Stomach (tissue), 9 donors: Measurements from ENCODE around the gene UBA7. TPM values are rescaled to one million over a fixed set of nuclear protein-coding genes. Genes with fewer than 3 reads are reported as not detected.

Experiments used
- DNase-seq, 2 donors: peaks; one replicate each; pipeline versions ENCODE4 v3.0.0 to v3.0.0-alpha.2; 2013 to 2019
- H3K27ac ChIP-seq, 5 donors: fragments of 200-600 bp in 4 of 5; sonication (generic) in 4 of 5; one replicate each; pipeline ENCODE4 v1.5.1; 2013 to 2019; ENCODE audit warnings: mild to moderate bottlenecking in 1 of 5, moderate library complexity in 1 of 5
- H3K27me3 ChIP-seq, 3 donors: fragments of 200-600 bp; sonication (generic); one replicate each; pipeline ENCODE4 v1.5.1; 2017 to 2019; ENCODE audit warnings: mixed run types in 1 of 3
- H3K36me3 ChIP-seq, 4 donors: fragments of 200-600 bp; sonication (generic); 1 replicate in 3 of 4; 2 replicates in 1 of 4; pipeline ENCODE4 v1.5.1; 2016 to 2019
- H3K4me1 ChIP-seq, 4 donors: fragments of 200-600 bp; sonication (generic); one replicate each; pipeline ENCODE4 v1.5.1; 2016 to 2019
- H3K4me3 ChIP-seq, 4 donors: fragments of 200-600 bp; sonication (generic) in 3 of 4; one replicate each; pipeline ENCODE4 v1.5.1; 2016 to 2019; ENCODE audit warnings: mild to moderate bottlenecking in 1 of 4
- H3K9me3 ChIP-seq, 4 donors: fragments of 200-600 bp; sonication (generic); one replicate each; pipeline ENCODE4 v1.5.1; 2016 to 2019
- CTCF ChIP-seq, 7 experiments: fragments of 450-650 bp in 4 of 7; fragments of 200-600 bp in 3 of 7; sonication (generic) in 3 of 7; IDR thresholded peaks; one replicate each; pipeline ENCODE4 v1.5.1; 2016 to 2019; ENCODE audit warnings: antibody characterized with exemption in 7 of 7, control low read depth in 2 of 7, mild to moderate bottlenecking in 1 of 7
- EP300 ChIP-seq: sonication (generic); formaldehyde crosslinking; IDR thresholded peaks from one replicate; pipeline ENCODE4 v1.6.1; 2017; ENCODE audit warnings: antibody characterized with exemption
- POLR2A ChIP-seq, 4 donors: fragments of 450-650 bp; IDR thresholded peaks; one replicate each; pipeline ENCODE4 v1.6.1; 2016; ENCODE audit warnings: antibody characterized with exemption in 4 of 4, control low read depth in 2 of 4, mild to moderate bottlenecking in 1 of 4, moderate library complexity in 1 of 4
- POLR2AphosphoS5 ChIP-seq, 3 donors: sonication (generic); formaldehyde crosslinking; IDR thresholded peaks; one replicate each; pipeline ENCODE4 v1.6.1; 2016; ENCODE audit warnings: antibody characterized with exemption in 3 of 3
- WGBS, 5 donors: extraction: QIAGEN DNeasy Blood & Tissue Kit in 3 of 5; methylation state at CpG; one replicate each; pipeline versions ENCODE4 v1.1.5 to v1.1.7; 2013 to 2018; 5-methylcytosine and 5-hydroxymethylcytosine counted together
- intact Hi-C: fragments of 100-400 bp; cut with DNase I; formaldehyde crosslinking; loops from one replicate; pipeline ENCODE4 v1.15.1; 2023; ENCODE audit warnings: low total_unique reads
- polyA plus RNA-seq, 3 donors: library from polyadenylated mRNA; stranded (reverse); fragments of 200-250 nt; gene quantifications; one replicate each; pipeline ENCODE4 v1.2.3, GENCODE V29; 2013
- total RNA-seq, 5 donors: library from RNA; depleted of rRNA; stranded (reverse); fragments of >200 nt; gene quantifications; one replicate each; pipeline versions ENCODE4 v1.1.0 to v1.2.3, GENCODE V29; 2014 to 2016
- donor health status: healthy with polysubstance abuse.
- donor health status: Bipolar disorder and iron deficiency.
- donor health status: healthy.

Gene UBA7
- total and polyA plus RNA-seq, 8 donors: 27.2 to 250 (median 59.9) TPM

DNA sequence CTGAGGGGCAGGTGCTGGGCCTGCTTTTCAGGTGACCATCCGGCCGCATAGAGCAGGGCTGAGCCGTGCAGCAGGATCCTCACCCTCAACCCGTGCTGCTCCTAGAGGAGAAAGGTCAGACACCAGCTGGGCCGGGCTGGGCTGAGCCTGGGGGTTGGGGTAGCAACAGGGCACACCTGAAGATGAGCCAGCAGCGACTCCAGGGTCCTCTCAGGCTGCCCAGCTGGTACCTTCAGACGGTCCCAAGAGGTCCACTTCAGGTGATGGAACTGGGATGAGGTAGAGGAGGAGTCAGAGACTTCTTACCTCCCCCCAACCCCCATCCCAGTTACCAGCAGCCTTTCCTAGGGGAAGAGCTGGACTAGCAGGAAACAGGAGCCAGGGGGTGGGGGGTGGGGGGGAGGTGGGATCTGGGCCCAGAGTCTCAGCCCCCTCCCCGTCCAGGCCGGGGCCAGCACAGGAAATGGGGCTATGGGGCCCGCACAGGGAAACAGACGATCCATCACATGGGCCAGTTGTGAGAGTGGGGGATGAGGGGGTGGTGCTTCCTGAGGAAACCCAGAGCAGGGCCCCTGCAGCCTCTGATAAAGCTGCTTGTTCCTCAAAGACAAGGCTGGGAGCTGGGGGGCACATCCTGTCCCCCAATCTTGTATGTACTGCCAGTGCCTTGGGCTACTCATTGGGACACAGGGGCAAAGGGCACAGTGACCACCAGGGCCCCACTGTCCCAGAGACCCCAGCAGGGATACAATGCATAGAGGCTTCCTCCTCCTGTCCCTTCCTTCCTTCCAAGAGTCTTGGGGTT is 7.7 kb downstream of the UBA7 start:
- no peak for TF ChIP-seq POLR2A (IDR thresholded peaks at IDR 0.05)
- intact Hi-C loops: no loop called here
- Histone ChIP-seq H3K27me3 (no peaks in the 10 kb centered on the region), H3K36me3 (peaks cover 7 to 38% (median 28%) of the 10 kb centered on the region in 4 donors), H3K4me1 (peaks cover 40 to 67% (median 59%) of the 10 kb centered on the region in 4 donors), H3K27ac (peak overlapping the region; percentile 69 to 94 (median 88)), H3K4me3 (peak overlapping the region in 2 of 4 donors; percentile 0 to 83), H3K9me3 (no peaks in the 10 kb centered on the region)
- 42 to 60% (median 53%) methylated on average over 9 to 11 of the region's 11 CpGs for WGBS, 5 donors
- DNase-seq: peak in 1 of 2 donors; percentile 93

GRCh38 chr3:49805367-49805782 is 8.4 kb downstream of the UBA7 start:
- 28 to 55% (median 33%) methylated on average over 2 to 3 of the region's 3 CpGs for WGBS, 5 donors
- peaks cover 40 to 66% (median 59%) of the 10 kb centered on the region in 4 donors for H3K4me1 ChIP-seq
- H3K27ac ChIP-seq: peak overlapping the region; percentile 69 to 94 (median 88)
- H3K27me3 ChIP-seq: no peaks in the 10 kb centered on the region
- intact Hi-C loops: no loop called here
- DNase-seq: peak; percentile 83 to 92
- TF ChIP-seq POLR2AphosphoS5 (IDR thresholded peaks at IDR 0.05) (peak in 2 of 3 donors; percentile 37 to 45), EP300 (no peak)
- no peaks in the 10 kb centered on the region for H3K9me3 ChIP-seq
- H3K36me3 ChIP-seq: peaks cover 7 to 31% (median 21%) of the 10 kb centered on the region in 4 donors
- H3K4me3 ChIP-seq: peak overlapping the region in 2 of 4 donors; percentile 0 to 83

DNA sequence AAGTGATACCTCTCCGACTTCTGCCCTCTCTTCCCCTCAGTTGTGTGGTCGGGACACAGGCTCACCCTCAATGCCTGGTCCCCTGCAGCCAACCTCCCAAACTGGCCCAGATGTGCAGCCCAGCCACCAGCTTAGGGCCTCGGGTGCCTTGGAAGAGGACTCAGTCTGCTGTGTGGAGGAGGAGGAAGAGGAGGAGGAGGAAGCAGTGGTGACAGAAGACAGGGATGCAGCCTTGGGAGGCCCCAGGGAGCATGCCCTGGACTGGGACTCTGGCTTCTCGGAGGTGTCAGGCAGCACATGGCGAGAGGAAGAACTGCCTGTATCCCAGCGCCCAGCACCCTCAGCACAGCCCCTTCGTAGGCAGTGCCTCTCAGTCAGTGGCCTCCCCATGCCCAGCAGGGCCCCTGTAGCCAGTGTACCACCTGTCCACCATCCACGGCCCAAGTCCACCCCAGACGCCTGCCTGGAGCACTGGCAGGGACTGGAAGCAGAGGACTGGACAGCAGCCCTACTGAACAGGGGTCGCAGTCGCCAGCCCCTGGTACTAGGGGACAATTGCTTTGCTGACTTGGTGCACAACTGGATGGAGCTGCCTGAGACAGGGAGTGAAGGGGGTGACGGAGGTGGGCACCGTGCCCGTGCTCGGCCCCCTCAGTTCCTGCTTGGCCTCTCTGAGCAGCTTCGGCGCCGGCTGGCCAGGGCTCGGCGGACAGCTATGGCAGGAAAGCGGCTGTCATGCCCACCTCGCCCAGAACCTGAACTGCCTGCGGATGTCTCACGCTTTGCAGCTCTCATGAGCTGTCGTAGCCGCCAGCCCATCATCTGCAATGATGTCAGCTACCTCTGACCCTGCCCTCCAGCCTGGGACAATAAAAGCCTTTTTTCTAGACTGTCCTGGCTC is 9.4 kb downstream of the UBA7 start:
- WGBS, 5 donors: 60 to 78% (median 69%) methylated on average over 15 to 26 of the region's 26 CpGs
- peak overlapping the region; percentile 83 to 89 (median 86) for H3K4me3 ChIP-seq
- H3K27me3 ChIP-seq: no peaks in the 10 kb centered on the region
- DNase-seq: peak in 1 of 2 donors; percentile 28
- no peaks in the 10 kb centered on the region for H3K9me3 ChIP-seq
- intact Hi-C loops: no loop called here
- H3K4me1 ChIP-seq: peaks cover 40 to 71% (median 59%) of the 10 kb centered on the region in 4 donors
- TF ChIP-seq EP300 (no peak), POLR2AphosphoS5 (IDR thresholded peaks at IDR 0.05) (no peak), CTCF (IDR thresholded peaks at IDR 0.05) (no peak), POLR2A (IDR thresholded peaks at IDR 0.05) (no peak)
- peaks cover under 1 to 21% (median 11%) of the 10 kb centered on the region in 4 donors for H3K36me3 ChIP-seq
- H3K27ac ChIP-seq: peak overlapping the region in 4 of 5 donors; percentile 88 to 94 (median 90)

- intact Hi-C loops: loop anchor here (2.0 kb wide), 1 partner anchor 35 kb away; no protein-coding TSS in a partner anchor
- peak overlapping the region; percentile 83 to 89 (median 86) for H3K4me3 ChIP-seq
- no peaks in the 10 kb centered on the region for H3K27me3 ChIP-seq
- H3K36me3 ChIP-seq: peaks cover 0 to 13% (median 3%) of the 10 kb centered on the region in 4 donors
- 0 to 4% (median 3%) methylated on average over 14 to 41 of the region's 41 CpGs for WGBS, 5 donors
- H3K4me1 ChIP-seq: peaks cover 40 to 74% (median 59%) of the 10 kb centered on the region in 4 donors
- peak overlapping the region; percentile 77 to 94 (median 89) for H3K27ac ChIP-seq
- no peaks in the 10 kb centered on the region for H3K9me3 ChIP-seq
- DNase-seq: peak in 1 of 2 donors; percentile 82
- TF ChIP-seq EP300 (no peak), POLR2A (IDR thresholded peaks at IDR 0.05) (no peak)
Observed at GRCh38 chr3:49803465-49804140, 10.2 kb downstream of the UBA7 start.

GRCh38 chr3:49802719-49803464 is 10.9 kb downstream of the UBA7 start, which contains the start of gene INKA1:
INKA1 (plus strand) TSS chr3:49803261; CDS start chr3:49803393, 132 bp downstream.
- TF ChIP-seq POLR2A (IDR thresholded peaks at IDR 0.05): no peak
- peak in 4 of 7 experiments; percentile 81 to 87 (median 84) for TF ChIP-seq CTCF (IDR thresholded peaks at IDR 0.05)
- peak in 1 of 3 donors; percentile 64 for TF ChIP-seq POLR2AphosphoS5 (IDR thresholded peaks at IDR 0.05)
- TF ChIP-seq EP300: no peak
- 0 to 1% (median 0%) methylated on average over 30 to 71 of the region's 71 CpGs for WGBS, 5 donors
- Histone ChIP-seq H3K4me1 (peaks cover 40 to 71% (median 57%) of the 10 kb centered on the region in 4 donors), H3K27me3 (no peaks in the 10 kb centered on the region), H3K27ac (peak within 1 kb of the TSS; percentile 85 to 94 (median 89)), H3K4me3 (peak within 1 kb of the TSS; percentile 83 to 89 (median 86)), H3K36me3 (peaks cover 0 to 6% (median 0%) of the 10 kb centered on the region in 4 donors), H3K9me3 (no peaks in the 10 kb centered on the region)
- peak; percentile 91 to 96 for DNase-seq
- intact Hi-C loops: loop anchor here (2.0 kb wide), 1 partner anchor 36 kb away; no protein-coding TSS in a partner anchor
